Measurements from ENCODE around the gene PML. TPM values are rescaled to one million over a fixed set of nuclear protein-coding genes. Genes with fewer than 3 reads are reported as not detected.

PML gene
- polyA plus RNA-seq, 3 donors = 13.1 to 40.7 (median 20.6) TPM

DNA sequence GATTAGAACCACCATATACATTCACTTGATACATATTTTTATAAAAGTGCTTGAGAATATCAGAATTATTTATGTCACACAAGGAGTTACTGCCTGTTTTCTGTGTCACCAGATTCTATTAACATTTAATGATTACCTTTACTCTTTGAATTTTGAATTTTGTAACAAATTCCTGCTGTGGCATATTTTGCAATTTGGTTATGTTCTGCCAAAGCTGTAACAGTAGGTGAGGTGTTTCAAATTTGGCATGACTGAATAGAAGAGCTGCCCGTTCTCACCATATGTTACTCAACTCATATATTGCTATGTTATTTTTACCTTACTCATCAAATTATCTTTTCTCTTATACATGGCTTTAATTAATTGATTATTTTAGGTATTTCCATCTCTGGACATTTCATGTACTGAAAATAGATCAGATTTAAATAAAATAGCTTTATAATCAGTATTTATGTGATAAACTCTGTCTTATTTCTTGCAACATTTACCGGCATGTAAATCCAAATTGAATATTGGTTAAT lies 18.9 kb downstream of the PML start:
- Histone ChIP-seq H3K79me2 (ENCODE audit: insufficient read depth, low read length) (peaks cover 93% of the 10 kb centered on the region), H3K4me2 (replicated peaks; ENCODE audit: extremely low read depth, low read length, poor library complexity, severe bottlenecking) (no peak overlapping the region), H3K9me3 (replicated peaks in 1 of 2; ENCODE audit: control insufficient read depth in 1 of 2, insufficient read depth in 1 of 2, low read length in 2 of 2) (no peaks in the 10 kb centered on the region), H3K4me1 (ENCODE audit: control insufficient read depth in 1 of 2, insufficient read depth in 2 of 2, low read length in 2 of 2) (peaks cover 18 to 25% of the 10 kb centered on the region in 2 donors), H2AFZ (ENCODE audit: insufficient read depth, low read depth, low read length, poor library complexity, severe bottlenecking) (no peak overlapping the region), H3K27ac (ENCODE audit: low read depth in 1 of 2, low read length in 2 of 2) (no peak overlapping the region), H3K27me3 (ENCODE audit: control insufficient read depth in 2 of 2, insufficient read depth in 2 of 2, low read length in 2 of 2) (no peaks in the 10 kb centered on the region), H4K20me1 (ENCODE audit: insufficient read depth, low read length) (peaks cover 96% of the 10 kb centered on the region), H3K9ac (ENCODE audit: insufficient read depth, low read length, poor library complexity, severe bottlenecking) (no peak overlapping the region), H3K4me3 (replicated peaks in 1 of 3; ENCODE audit: low read depth in 2 of 3, low read length in 3 of 3) (no peak overlapping the region), H3K36me3 (replicated peaks in 1 of 2; ENCODE audit: control insufficient read depth in 1 of 2, insufficient read depth in 2 of 2, low read length in 2 of 2) (peaks cover 21 to 43% of the 10 kb centered on the region in 2 donors)
- H3K4me3 Mint-ChIP-seq = no peak overlapping the region
- H3K9me3 Mint-ChIP-seq = no peaks in the 10 kb centered on the region
- no peak for DNase-seq
- intact Hi-C loops (cut with micrococcal nuclease) = no loop called here
- TF ChIP-seq, protein P1, sequence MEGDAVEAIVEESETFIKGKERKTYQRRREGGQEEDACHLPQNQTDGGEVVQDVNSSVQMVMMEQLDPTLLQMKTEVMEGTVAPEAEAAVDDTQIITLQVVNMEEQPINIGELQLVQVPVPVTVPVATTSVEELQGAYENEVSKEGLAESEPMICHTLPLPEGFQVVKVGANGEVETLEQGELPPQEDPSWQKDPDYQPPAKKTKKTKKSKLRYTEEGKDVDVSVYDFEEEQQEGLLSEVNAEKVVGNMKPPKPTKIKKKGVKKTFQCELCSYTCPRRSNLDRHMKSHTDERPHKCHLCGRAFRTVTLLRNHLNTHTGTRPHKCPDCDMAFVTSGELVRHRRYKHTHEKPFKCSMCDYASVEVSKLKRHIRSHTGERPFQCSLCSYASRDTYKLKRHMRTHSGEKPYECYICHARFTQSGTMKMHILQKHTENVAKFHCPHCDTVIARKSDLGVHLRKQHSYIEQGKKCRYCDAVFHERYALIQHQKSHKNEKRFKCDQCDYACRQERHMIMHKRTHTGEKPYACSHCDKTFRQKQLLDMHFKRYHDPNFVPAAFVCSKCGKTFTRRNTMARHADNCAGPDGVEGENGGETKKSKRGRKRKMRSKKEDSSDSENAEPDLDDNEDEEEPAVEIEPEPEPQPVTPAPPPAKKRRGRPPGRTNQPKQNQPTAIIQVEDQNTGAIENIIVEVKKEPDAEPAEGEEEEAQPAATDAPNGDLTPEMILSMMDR (IDR thresholded peaks at IDR 0.05) = no peak
- no CpG with 5 or more reads among the region's 2 CpGs for WGBS (ENCODE audit: insufficient coverage)
- H3K36me3 Mint-ChIP-seq = peaks cover 28 to 45% of the 10 kb centered on the region in 2 donors
- peaks cover 42% of the 10 kb centered on the region for H3K4me1 Mint-ChIP-seq
- no peaks in the 10 kb centered on the region for H3K27me3 Mint-ChIP-seq (ENCODE audit: low read depth in 3 of 3)
- H3K27ac Mint-ChIP-seq = no peak overlapping the region

DNA sequence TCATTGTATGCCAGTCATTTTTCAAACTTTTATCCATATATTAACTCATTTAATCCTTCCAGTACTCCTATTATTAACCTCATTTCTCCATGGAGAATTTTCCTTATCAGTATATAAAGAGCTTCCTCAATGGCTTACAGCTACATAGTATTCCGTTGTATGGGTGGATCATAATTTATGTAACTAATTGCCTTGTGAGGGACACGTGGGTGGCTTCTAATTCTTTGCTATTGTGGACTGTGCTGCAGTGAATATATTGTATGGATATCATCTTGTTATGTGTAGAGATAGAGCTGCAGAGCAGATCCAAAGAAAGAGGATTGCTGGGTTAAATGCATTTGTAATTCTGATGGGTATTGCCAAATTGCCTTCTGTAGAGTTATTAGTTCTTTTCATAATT lies 25.2 kb downstream of the PML start:
- no peak overlapping the region for H3K4me3 ChIP-seq (replicated peaks in 1 of 3; ENCODE audit: low read depth in 2 of 3, low read length in 3 of 3)
- Mint-ChIP-seq H3K9me3 (no peaks in the 10 kb centered on the region), H3K36me3 (peaks cover 50 to 72% of the 10 kb centered on the region in 2 donors), H3K4me1 (peaks cover 3% of the 10 kb centered on the region), H3K4me3 (no peak overlapping the region), H3K27ac (no peak overlapping the region), H3K27me3 (ENCODE audit: low read depth in 3 of 3) (peaks cover 0 to under 1% (median 0%) of the 10 kb centered on the region in 3 donors)
- no peak overlapping the region for H3K4me2 ChIP-seq (replicated peaks; ENCODE audit: extremely low read depth, low read length, poor library complexity, severe bottlenecking)
- no peak overlapping the region for H2AFZ ChIP-seq (ENCODE audit: insufficient read depth, low read depth, low read length, poor library complexity, severe bottlenecking)
- peaks cover 99% of the 10 kb centered on the region for H4K20me1 ChIP-seq (ENCODE audit: insufficient read depth, low read length)
- H3K27me3 ChIP-seq (ENCODE audit: control insufficient read depth in 2 of 2, insufficient read depth in 2 of 2, low read length in 2 of 2) = no peaks in the 10 kb centered on the region
- H3K36me3 ChIP-seq (replicated peaks in 1 of 2; ENCODE audit: control insufficient read depth in 1 of 2, insufficient read depth in 2 of 2, low read length in 2 of 2) = peaks cover 43 to 74% of the 10 kb centered on the region in 2 donors
- H3K79me2 ChIP-seq (ENCODE audit: insufficient read depth, low read length) = peaks cover 69% of the 10 kb centered on the region
- no peak overlapping the region for H3K9ac ChIP-seq (ENCODE audit: insufficient read depth, low read length, poor library complexity, severe bottlenecking)
- no peaks in the 10 kb centered on the region for H3K9me3 ChIP-seq (replicated peaks in 1 of 2; ENCODE audit: control insufficient read depth in 1 of 2, insufficient read depth in 1 of 2, low read length in 2 of 2)
- TF ChIP-seq, protein P1 (IDR thresholded peaks at IDR 0.05) = no peak
- H3K4me1 ChIP-seq (ENCODE audit: control insufficient read depth in 1 of 2, insufficient read depth in 2 of 2, low read length in 2 of 2) = no peaks in the 10 kb centered on the region
- no peak overlapping the region for H3K27ac ChIP-seq (ENCODE audit: low read depth in 1 of 2, low read length in 2 of 2)
- no peak for DNase-seq
- intact Hi-C loops (cut with micrococcal nuclease) = no loop called here
- WGBS (ENCODE audit: insufficient coverage) = 60% methylated on average over 1 of the region's 2 CpGs
